GM12878 (cell line): ENCODE data around the gene RNU2-1. TPM values are rescaled to one million over a fixed set of nuclear protein-coding genes. Genes with fewer than 3 reads are reported as not detected.

Experiments used
- ATAC-seq: fragments of 200-7000 bp; cut with Tn5 transposase; 3 replicates; pipeline ENCODE4 v1.9.1; 2020; ENCODE audit warnings: mild to moderate bottlenecking, moderate library complexity
- BruUV-seq: library from RNA; stranded (reverse); fragments of 400-500 nt; replicated peaks from 2 replicates; lab custom pipeline; 2021; lab: Mats Ljungman, UMichigan
- CTCF ChIA-PET: fragments of 300-600 bp; sonication (Branson Sonifier 250); formaldehyde crosslinking; extraction: SDS; loops from one replicate; lab custom pipeline; 2021; ENCODE audit warnings: inconsistent platforms; lab: Yijun Ruan, JAX
- POLR2A ChIA-PET: fragments of 350-600 bp; formaldehyde crosslinking; extraction: SDS; loops from one replicate; lab custom pipeline; 2021; ENCODE audit warnings: inconsistent platforms; lab: Charles Lee
- RAD21 ChIA-PET: fragments of 300-600 bp; sonication (Branson Sonifier 250); formaldehyde crosslinking; loops from one replicate; lab custom pipeline; 2023; ENCODE audit warnings: antibody characterized with exemption; ENCODE audit not compliant: unreplicated experiment; lab: Charles Lee
- SMC1A ChIA-PET: fragments of 300-600 bp; sonication (Branson Sonifier 250); formaldehyde crosslinking; loops from one replicate; lab custom pipeline; 2023; ENCODE audit not compliant: unreplicated experiment, uncharacterized antibody; lab: Charles Lee
- DNase-seq: peaks from one replicate; pipeline ENCODE4 v3.0.0-alpha.2; 2011; ENCODE audit warnings: low read depth, low spot score
- FAIRE-seq: peaks from 3 replicates; lab custom pipeline; 2011; peaks lifted over from hg19 to GRCh38; lab: Jason Lieb, UNC
- H2AFZ ChIP-seq: 2 replicates; pipeline ENCODE4 v1.6.0; 2011; ENCODE audit warnings: low read depth, low read length, control low read depth; ENCODE audit not compliant: control insufficient read depth
- H3K27ac ChIP-seq: 2 replicates; pipeline ENCODE4 v1.5.1; 2011; ENCODE audit warnings: control low read depth; ENCODE audit not compliant: control insufficient read depth, insufficient read depth
- H3K27me3 ChIP-seq, 2 experiments: replicated peaks in 1 of 2; 2 replicates each; pipeline versions ENCODE4 v1.6.0 to v1.6.1; 2011; ENCODE audit warnings: low read length in 1 of 2; ENCODE audit not compliant: control insufficient read depth in 2 of 2, insufficient read depth in 2 of 2
- H3K36me3 ChIP-seq, 2 experiments: 2 replicates each; pipeline ENCODE4 v1.5.1; 2011; ENCODE audit warnings: low read length in 1 of 2; ENCODE audit not compliant: control insufficient read depth in 2 of 2, insufficient read depth in 2 of 2
- H3K4me1 ChIP-seq: 2 replicates; pipeline ENCODE4 v1.6.1; 2011; ENCODE audit warnings: mild to moderate bottlenecking, low read length, moderate library complexity, mixed read lengths; ENCODE audit not compliant: control insufficient read depth, insufficient read depth
- H3K4me2 ChIP-seq: 2 replicates; pipeline ENCODE4 v1.6.0; 2011; ENCODE audit warnings: control low read depth; ENCODE audit not compliant: control insufficient read depth, insufficient read depth
- H3K4me3 ChIP-seq: fragments of 200-600 bp; sonication (generic); 2 replicates; pipeline ENCODE4 v1.5.1; 2016
- H3K79me2 ChIP-seq: 2 replicates; pipeline ENCODE4 v1.6.0; 2011; ENCODE audit warnings: low read length; ENCODE audit not compliant: control insufficient read depth, insufficient read depth
- H3K9ac ChIP-seq: 2 replicates; pipeline ENCODE4 v1.8.0; 2011; ENCODE audit warnings: low read length, control low read depth, mixed read lengths; ENCODE audit not compliant: control insufficient read depth, insufficient read depth
- H3K9me3 ChIP-seq: replicated peaks from 3 replicates; pipeline ENCODE4 v1.5.1; 2011; ENCODE audit warnings: mild to moderate bottlenecking, low read length; ENCODE audit not compliant: control insufficient read depth, insufficient read depth
- H4K20me1 ChIP-seq: 2 replicates; pipeline ENCODE4 v1.6.0; 2011; ENCODE audit not compliant: control insufficient read depth, insufficient read depth
- ATF3 ChIP-seq: IDR thresholded peaks from 2 replicates; pipeline ENCODE4 v1.6.1; 2011; ENCODE audit warnings: low read depth, mild to moderate bottlenecking, low read length, moderate library complexity, borderline replicate concordance; ENCODE audit errors: extremely low read depth
- BRCA1 ChIP-seq: IDR thresholded peaks from 2 replicates; pipeline ENCODE4 v1.6.1; 2011; ENCODE audit warnings: low read depth, low read length, improper control_type of control experiment
- CUX1 ChIP-seq: IDR thresholded peaks from 2 replicates; pipeline ENCODE4 v1.6.1; 2012; ENCODE audit warnings: improper control_type of control experiment, low read depth, low read length; ENCODE audit not compliant: insufficient replicate concordance
- E4F1 ChIP-seq: fragments of 450-650 bp; IDR thresholded peaks from 2 replicates; pipeline ENCODE4 v1.6.1; 2018; ENCODE audit warnings: borderline replicate concordance, mild to moderate bottlenecking; ENCODE audit not compliant: partially characterized antibody
- HDAC6 ChIP-seq: fragments of 200-600 bp; sonication (generic); IDR thresholded peaks from one replicate; pipeline ENCODE4 v1.8.0; 2017; ENCODE audit warnings: antibody characterized with exemption; ENCODE audit not compliant: unreplicated experiment
- HDGF ChIP-seq: fragments of 450-650 bp; IDR thresholded peaks from 2 replicates; pipeline ENCODE4 v1.6.1; 2016; ENCODE audit warnings: antibody characterized with exemption
- NFYA ChIP-seq: IDR thresholded peaks from 2 replicates; pipeline ENCODE4 v1.6.1; 2011; ENCODE audit warnings: low read depth, mild to moderate bottlenecking, low read length, improper control_type of control experiment, borderline replicate concordance
- SUPT20H ChIP-seq: IDR thresholded peaks from 2 replicates; pipeline ENCODE4 v1.6.1; 2011; ENCODE audit warnings: low read depth, mild to moderate bottlenecking, low read length, moderate library complexity, borderline replicate concordance; ENCODE audit not compliant: control insufficient read depth
- ZNF592 ChIP-seq: fragments of 450-650 bp; IDR thresholded peaks from 2 replicates; pipeline ENCODE4 v1.6.1; 2017; ENCODE audit warnings: mild to moderate bottlenecking, moderate library complexity
- WGBS: methylation state at CpG from one replicate; pipeline ENCODE4 v1.1.6; 2016; ENCODE audit warnings: low lambda C conversion rate; ENCODE audit not compliant: insufficient replicate concordance, insufficient coverage; ENCODE audit errors: missing lambda C conversion rate; 5-methylcytosine and 5-hydroxymethylcytosine counted together
- in situ Hi-C: fragments of 300-500 bp; cut with MboI; formaldehyde crosslinking; loops from 9 replicates; pipeline ENCODE4 v1.14.3; 2018; ENCODE audit warnings: mixed read lengths
- intact Hi-C: fragments of 100-400 bp; cut with micrococcal nuclease; formaldehyde crosslinking; loops from one replicate; pipeline ENCODE4 v1.14.2; 2022; ENCODE audit not compliant: unreplicated experiment
- polyA plus RNA-seq, 11 experiments: library from polyadenylated mRNA; depleted of rRNA in 4 of 11; unstranded in 6 of 11; stranded (reverse) in 5 of 11; fragments of >200 nt; fragmentation: Nextera tagmentation in 4 of 11; fragmentation: Illumina TruSeq in 1 of 11; extraction: Ambion mirVana in 4 of 11; extraction: Trizol in 1 of 11; gene quantifications; 1 replicate in 1 of 11; 2 replicates in 10 of 11; pipeline versions ENCODE4 v1.2.1 to v1.2.3, GENCODE V29; 2011 to 2016; ENCODE audit warnings: inconsistent platforms in 2 of 11, missing spikeins in 2 of 11, low read depth in 1 of 11
- total RNA-seq, 4 experiments: library from RNA; depleted of rRNA in 3 of 4; stranded (reverse); fragments of >200 nt in 3 of 4; fragmentation: Illumina TruSeq in 1 of 4; extraction: Trizol in 1 of 4; gene quantifications; 2 replicates each; pipeline versions ENCODE4 v1.2.1 to v1.2.3, GENCODE V29; 2013 to 2021

RNU2-1 gene
- total and polyA plus RNA-seq, 10 of the 15 experiments (the other 5 are each of a cell fraction or from before 2014, with no cell fraction given), result 17.5 to 9,631 (median 17.7) TPM; not detected in 7

GRCh38 chr17:43219001-43219400 lies 14.8 kb downstream of the RNU2-1 start:
- ATAC-seq (no peak), FAIRE-seq (no peak), DNase-seq (no peak)
- 100% methylated on average over 2 of the region's 2 CpGs for WGBS
- Histone ChIP-seq H4K20me1 (no peaks in the 10 kb centered on the region), H3K4me3 (no peak overlapping the region), H3K27me3 (no peaks in the 10 kb centered on the region), H3K4me1 (no peaks in the 10 kb centered on the region), H3K36me3 (peaks cover 2 to 14% of the 10 kb centered on the region in 2 experiments; a peak in 3 of 4 replicates), H3K27ac (no peak overlapping the region), H3K9me3 (no peaks in the 10 kb centered on the region), H2AFZ (no peak overlapping the region), H3K9ac (no peak overlapping the region), H3K79me2 (no peaks in the 10 kb centered on the region), H3K4me2 (no peak overlapping the region)
- in situ Hi-C loops, result loop anchor here (10.0 to 25.0 kb wide), 9 partner anchors 96 to 1643 kb away; partner anchors contain the start of genes DNAJC7, EIF1, HDAC5 and MEOX1
- BruUV-seq, result TSS peak; percentile 38
- intact Hi-C loops, result no loop called here
- ChIA-PET RAD21 (no interaction called here), CTCF (interaction anchor here (0.6 kb wide), 1 partner anchor 113 kb away, joined by 3 read pairs; no protein-coding TSS in a partner anchor), SMC1A (no interaction called here), POLR2A (interaction anchor here (0.6 kb wide), 2 partner anchors 23 to 152 kb away, joined by 5 to 6 read pairs; no protein-coding TSS in a partner anchor)
- TF ChIP-seq E4F1 (no peak), BRCA1 (no peak), CUX1 (no peak), SUPT20H (no peak), HDAC6 (no peak), ATF3 (no peak), NFYA (no peak), ZNF592 (no peak), HDGF (no peak)
